Activated T-helper 1 cell treated with Interleukin-2 at 50 U/mL for 16 hours (primary cell): ENCODE measurements around the gene EEF1AKMT1.

Source experiments
- DNase-seq: peaks from one replicate; pipeline ENCODE4 v3.0.0-alpha.2; 2020; ENCODE audit warnings: low read depth

EEF1AKMT1 gene

GRCh38 chr13:20773194-20774080, at the start of gene EEF1AKMT1:
Gene EEF1AKMT1 (minus strand): TSS chr13:20773961. CDS start chr13:20757598, 16,363 bp downstream.
- DNase-seq, result peak; percentile 92

- DNase-seq, result no peak
Observed at GRCh38 chr13:20823071-20823470, 49.3 kb upstream of the EEF1AKMT1 start.

- no peak for DNase-seq
Observed at GRCh38 chr13:20822406-20822805, 48.6 kb upstream of the EEF1AKMT1 start.

- no peak for DNase-seq
Observed at GRCh38 chr13:20819715-20820114, 46.0 kb upstream of the EEF1AKMT1 start.

- DNase-seq, result no peak
Observed at GRCh38 chr13:20815464-20815863, 41.7 kb upstream of the EEF1AKMT1 start.

- DNase-seq, result no peak
Observed at GRCh38 chr13:20814224-20814910, 40.6 kb upstream of the EEF1AKMT1 start.

- no peak for DNase-seq
Observed at GRCh38 chr13:20812890-20813289, 39.1 kb upstream of the EEF1AKMT1 start.

- DNase-seq, result no peak
Observed at GRCh38 chr13:20810808-20811207, 37.0 kb upstream of the EEF1AKMT1 start.

- no peak for DNase-seq
Observed at GRCh38 chr13:20808874-20809273, 35.1 kb upstream of the EEF1AKMT1 start.

GRCh38 chr13:20803180-20803965, 29.6 kb upstream of the EEF1AKMT1 start:
- DNase-seq, result no peak

- DNase-seq, result no peak
Observed at GRCh38 chr13:20801707-20802106, 27.9 kb upstream of the EEF1AKMT1 start.

- DNase-seq, result no peak
Observed at GRCh38 chr13:20799726-20800416, 26.1 kb upstream of the EEF1AKMT1 start.

GRCh38 chr13:20798027-20798426, 24.3 kb upstream of the EEF1AKMT1 start:
- no peak for DNase-seq

GRCh38 chr13:20796791-20797508, 23.2 kb upstream of the EEF1AKMT1 start:
- no peak for DNase-seq

GRCh38 chr13:20789665-20790064, 15.9 kb upstream of the EEF1AKMT1 start:
- no peak for DNase-seq

- DNase-seq, result no peak
Observed at GRCh38 chr13:20788312-20788711, 14.6 kb upstream of the EEF1AKMT1 start.

- DNase-seq, result no peak
Observed at GRCh38 chr13:20787180-20787579, 13.4 kb upstream of the EEF1AKMT1 start.

GRCh38 chr13:20782116-20782708, 8.5 kb upstream of the EEF1AKMT1 start:
- DNase-seq, result no peak

- no peak for DNase-seq
Observed at GRCh38 chr13:20780317-20780716, 6.6 kb upstream of the EEF1AKMT1 start.

- DNase-seq, result no peak
Observed at GRCh38 chr13:20779405-20779804, 5.6 kb upstream of the EEF1AKMT1 start.

- DNase-seq, result no peak
Observed at GRCh38 chr13:20778311-20778710, 4.5 kb upstream of the EEF1AKMT1 start.
